SK-N-SH (cell line): Measurements from ENCODE around the gene FKBP11.

Experiments
- CTCF ChIP-seq: fragments of 200-600 bp; sonication (generic); IDR thresholded peaks from 2 replicates; pipeline ENCODE4 v1.6.1; 2017; ENCODE audit warnings: antibody characterized with exemption, mild to moderate bottlenecking, moderate library complexity
- EP300 ChIP-seq, 2 experiments: IDR thresholded peaks; 2 replicates each; pipeline versions ENCODE4 v1.4.0 to v1.6.1; 2012; ENCODE audit warnings: borderline replicate concordance in 1 of 2, low read depth in 1 of 2, low read length in 1 of 2
- MAX ChIP-seq: IDR thresholded peaks from 2 replicates; pipeline ENCODE4 v1.4.0; 2012; ENCODE audit warnings: low read depth
- MEF2A ChIP-seq: IDR thresholded peaks from 2 replicates; pipeline ENCODE4 v1.4.0; 2012; ENCODE audit warnings: low read depth, borderline replicate concordance
- RAD21 ChIP-seq: IDR thresholded peaks from 2 replicates; pipeline ENCODE4 v1.6.1; 2012; ENCODE audit warnings: mild to moderate bottlenecking, low read length
- SMC3 ChIP-seq: IDR thresholded peaks from 2 replicates; pipeline ENCODE4 v1.6.1; 2012; ENCODE audit warnings: low read depth, low read length, improper control_type of control experiment
- YY1 ChIP-seq: IDR thresholded peaks from 2 replicates; pipeline ENCODE4 v1.4.0; 2012; ENCODE audit warnings: low read depth, mild to moderate bottlenecking
- ZBTB33 ChIP-seq: IDR thresholded peaks from 2 replicates; pipeline ENCODE4 v1.4.0; 2012; ENCODE audit warnings: low read depth, borderline replicate concordance
- TF ChIP-seq, protein P1 (sequence below): fragments of 150-350 bp; IDR thresholded peaks from 2 replicates; pipeline ENCODE4 v1.6.1; 2017; ENCODE audit warnings: antibody characterized with exemption, low read length, low read depth, borderline replicate concordance

GRCh38 chr12:48967991-48968390, 42.7 kb upstream of the FKBP11 start:
- no peak for TF ChIP-seq CTCF
- TF ChIP-seq RAD21: no peak
- no peak for TF ChIP-seq SMC3
- TF ChIP-seq ZBTB33: no peak
- TF ChIP-seq MEF2A: no peak
- no peak for TF ChIP-seq YY1
- no peak for TF ChIP-seq EP300 (IDR thresholded peaks at IDR 0.05; ENCODE audit: borderline replicate concordance in 1 of 2, low read depth in 1 of 2, low read length in 1 of 2)
- TF ChIP-seq, protein P1, sequence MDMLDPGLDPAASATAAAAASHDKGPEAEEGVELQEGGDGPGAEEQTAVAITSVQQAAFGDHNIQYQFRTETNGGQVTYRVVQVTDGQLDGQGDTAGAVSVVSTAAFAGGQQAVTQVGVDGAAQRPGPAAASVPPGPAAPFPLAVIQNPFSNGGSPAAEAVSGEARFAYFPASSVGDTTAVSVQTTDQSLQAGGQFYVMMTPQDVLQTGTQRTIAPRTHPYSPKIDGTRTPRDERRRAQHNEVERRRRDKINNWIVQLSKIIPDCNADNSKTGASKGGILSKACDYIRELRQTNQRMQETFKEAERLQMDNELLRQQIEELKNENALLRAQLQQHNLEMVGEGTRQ: no peak
- TF ChIP-seq MAX: no peak
